Measurements from ENCODE around the gene SIM2.

DNA sequence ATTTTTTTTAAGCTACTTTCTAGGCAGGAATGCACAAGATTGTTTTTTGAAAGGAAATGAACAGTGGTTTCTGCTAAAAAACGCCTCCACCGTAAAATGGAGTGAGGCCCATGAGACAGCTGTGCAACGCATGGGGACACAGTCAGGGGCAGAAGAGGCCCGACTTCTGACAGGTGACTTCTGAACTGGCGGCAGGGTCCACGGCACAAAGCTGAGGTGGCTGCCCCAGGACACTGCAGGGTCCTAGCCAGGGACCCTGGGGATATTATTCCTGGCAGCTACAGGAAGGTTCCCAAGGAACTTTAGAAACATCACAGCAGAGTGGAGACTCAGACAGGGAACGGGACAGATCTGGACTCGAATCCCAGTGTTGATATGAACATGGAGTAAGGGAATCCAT is 75.1 kb downstream of the SIM2 start:
- TF ChIP-seq, protein P1, sequence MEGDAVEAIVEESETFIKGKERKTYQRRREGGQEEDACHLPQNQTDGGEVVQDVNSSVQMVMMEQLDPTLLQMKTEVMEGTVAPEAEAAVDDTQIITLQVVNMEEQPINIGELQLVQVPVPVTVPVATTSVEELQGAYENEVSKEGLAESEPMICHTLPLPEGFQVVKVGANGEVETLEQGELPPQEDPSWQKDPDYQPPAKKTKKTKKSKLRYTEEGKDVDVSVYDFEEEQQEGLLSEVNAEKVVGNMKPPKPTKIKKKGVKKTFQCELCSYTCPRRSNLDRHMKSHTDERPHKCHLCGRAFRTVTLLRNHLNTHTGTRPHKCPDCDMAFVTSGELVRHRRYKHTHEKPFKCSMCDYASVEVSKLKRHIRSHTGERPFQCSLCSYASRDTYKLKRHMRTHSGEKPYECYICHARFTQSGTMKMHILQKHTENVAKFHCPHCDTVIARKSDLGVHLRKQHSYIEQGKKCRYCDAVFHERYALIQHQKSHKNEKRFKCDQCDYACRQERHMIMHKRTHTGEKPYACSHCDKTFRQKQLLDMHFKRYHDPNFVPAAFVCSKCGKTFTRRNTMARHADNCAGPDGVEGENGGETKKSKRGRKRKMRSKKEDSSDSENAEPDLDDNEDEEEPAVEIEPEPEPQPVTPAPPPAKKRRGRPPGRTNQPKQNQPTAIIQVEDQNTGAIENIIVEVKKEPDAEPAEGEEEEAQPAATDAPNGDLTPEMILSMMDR (IDR thresholded peaks at IDR 0.05; ENCODE audit: borderline replicate concordance, extremely low read depth, low read length, poor library complexity, severe bottlenecking), result no peak
- no peak for TF ChIP-seq EZH2 (IDR thresholded peaks at IDR 0.05; ENCODE audit: borderline replicate concordance, low read depth, low read length, severe bottlenecking)

Data from DND-41 (cell line).